ENCODE results near the gene PARD6B.

DNA sequence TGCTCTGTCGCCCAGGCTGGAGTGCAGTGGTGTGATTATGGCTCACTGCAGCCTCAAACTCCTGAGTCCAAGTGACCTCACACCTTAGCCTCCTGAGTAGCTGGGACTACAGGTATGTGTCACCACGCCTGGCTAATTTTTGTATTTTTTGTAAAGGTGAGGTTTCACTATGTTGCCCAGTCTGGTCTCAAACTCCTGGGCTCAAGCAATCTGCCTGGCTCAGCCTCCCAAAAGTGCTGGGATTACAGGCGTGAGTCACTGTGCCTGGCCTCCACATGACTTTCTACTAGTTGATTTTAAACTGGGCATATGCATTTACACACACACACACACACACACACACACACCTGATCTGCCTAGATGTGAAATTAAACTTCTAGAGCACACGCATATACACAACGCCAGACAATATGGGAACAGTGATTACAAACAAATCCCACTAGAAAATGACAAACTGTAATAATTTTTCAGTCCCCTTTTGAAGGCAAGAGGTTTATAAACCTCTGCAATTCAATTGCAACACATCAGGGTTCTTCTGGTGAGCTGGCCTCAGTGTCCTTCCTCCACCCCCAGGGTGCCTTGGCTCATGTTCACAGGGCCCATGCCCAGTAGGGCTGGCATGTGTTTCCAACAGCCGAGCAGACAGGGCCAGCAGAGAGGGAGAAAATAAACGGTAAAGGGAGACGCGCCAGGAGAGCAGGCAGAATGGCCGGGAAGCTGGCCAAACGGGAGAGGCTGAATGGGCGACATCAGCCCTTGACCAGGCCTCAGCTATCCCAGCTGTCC is 31.2 kb downstream of the PARD6B start:
- TF ChIP-seq CTCF (IDR thresholded peaks at IDR 0.05), result peak in 2 of 3 donors; percentile 10 to 25
- no peak for TF ChIP-seq POLR2A (IDR thresholded peaks at IDR 0.05)
- peak; percentile 7 to 80 (median 47) for TF ChIP-seq POLR2AphosphoS5 (IDR thresholded peaks at IDR 0.05)

Measured in breast epithelium (tissue), 3 donors.